ENCODE measurements around the gene PGD. TPM values are rescaled to one million over a fixed set of nuclear protein-coding genes. Genes with fewer than 3 reads are reported as not detected.

PGD gene
- polyA plus RNA-seq, 2 of the 4 experiments (the other 2 are of a cell fraction) = 700 to 1,758 TPM

DNA sequence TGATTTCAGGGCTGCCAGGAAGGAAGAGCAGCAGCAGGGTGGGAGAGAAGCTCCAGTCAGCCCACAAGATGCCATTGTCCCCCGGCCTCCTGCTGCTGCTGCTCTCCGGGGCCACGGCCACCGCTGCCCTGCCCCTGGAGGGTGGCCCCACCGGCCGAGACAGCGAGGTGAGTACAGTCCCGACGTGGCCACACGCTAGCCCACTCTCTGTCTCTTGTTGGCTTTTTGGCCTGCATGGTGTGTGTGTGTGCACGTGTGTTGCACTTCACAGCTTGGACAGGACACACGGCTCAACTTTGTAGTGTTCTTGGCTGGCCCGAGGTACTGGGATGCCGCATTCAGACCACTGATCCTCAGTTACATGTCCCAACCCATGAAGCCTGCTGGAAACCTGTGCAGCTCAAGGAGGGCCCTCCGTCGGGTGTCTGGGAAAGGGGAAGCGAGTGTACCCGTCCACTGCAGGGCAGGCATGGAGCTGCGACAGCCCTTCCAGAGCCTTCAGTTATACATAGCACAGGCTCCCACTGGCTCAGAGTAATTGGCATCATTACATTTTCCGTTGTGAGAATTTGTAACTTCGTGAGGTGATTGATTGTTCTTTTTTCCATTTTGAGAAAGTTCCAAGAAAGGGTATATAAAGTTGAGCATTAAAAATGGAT, 51.4 kb downstream of the PGD start:
- H3K4me2 ChIP-seq = no peak overlapping the region
- WGBS (ENCODE audit: missing lambda C conversion rate) = 91% methylated on average over 20 of the region's 21 CpGs
- FAIRE-seq = no peak
- no peak overlapping the region for H3K27ac ChIP-seq
- ChIA-PET POLR2A (no interaction called here), CTCF (interaction anchor here (0.6 to 1.1 kb wide), 2 partner anchors 45 to 393 kb away, joined by 3 read pairs; no protein-coding TSS in a partner anchor)
- H3K9me3 ChIP-seq = no peaks in the 10 kb centered on the region
- no peaks in the 10 kb centered on the region for H3K4me1 ChIP-seq
- H3K4me3 ChIP-seq = no peak overlapping the region
- peak; percentile 30 to 54; a peak in 4 of 6 replicates for ATAC-seq
- DNase-seq (ENCODE audit: low read depth in 1 of 2, low spot score in 1 of 2) = no peak
- no peak for TF ChIP-seq NFE2L2 (conservative IDR thresholded peaks at IDR 0.05; ENCODE audit: low read length)
- no peak for TF ChIP-seq MAFK (IDR thresholded peaks at IDR 0.05; ENCODE audit: partially characterized antibody)
- TF ChIP-seq, protein P1, sequence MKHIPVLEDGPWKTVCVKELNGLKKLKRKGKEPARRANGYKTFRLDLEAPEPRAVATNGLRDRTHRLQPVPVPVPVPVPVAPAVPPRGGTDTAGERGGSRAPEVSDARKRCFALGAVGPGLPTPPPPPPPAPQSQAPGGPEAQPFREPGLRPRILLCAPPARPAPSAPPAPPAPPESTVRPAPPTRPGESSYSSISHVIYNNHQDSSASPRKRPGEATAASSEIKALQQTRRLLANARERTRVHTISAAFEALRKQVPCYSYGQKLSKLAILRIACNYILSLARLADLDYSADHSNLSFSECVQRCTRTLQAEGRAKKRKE (CRISPR knock-in tag; IDR thresholded peaks at IDR 0.05; ENCODE audit: low read depth) = no peak
- TF ChIP-seq HOXB5 (CRISPR knock-in tag; IDR thresholded peaks at IDR 0.05) = no peak
- no peak for TF ChIP-seq TFCP2L1 (CRISPR knock-in tag; IDR thresholded peaks at IDR 0.05)
- TF ChIP-seq RAD21 (conservative IDR thresholded peaks at IDR 0.05 in 1 of 2, IDR thresholded peaks at IDR 0.05 in 1 of 2) = no peak
- no peak for TF ChIP-seq NPAS2 (CRISPR knock-in tag; IDR thresholded peaks at IDR 0.05; ENCODE audit: borderline replicate concordance)
- TF ChIP-seq, protein P2, sequence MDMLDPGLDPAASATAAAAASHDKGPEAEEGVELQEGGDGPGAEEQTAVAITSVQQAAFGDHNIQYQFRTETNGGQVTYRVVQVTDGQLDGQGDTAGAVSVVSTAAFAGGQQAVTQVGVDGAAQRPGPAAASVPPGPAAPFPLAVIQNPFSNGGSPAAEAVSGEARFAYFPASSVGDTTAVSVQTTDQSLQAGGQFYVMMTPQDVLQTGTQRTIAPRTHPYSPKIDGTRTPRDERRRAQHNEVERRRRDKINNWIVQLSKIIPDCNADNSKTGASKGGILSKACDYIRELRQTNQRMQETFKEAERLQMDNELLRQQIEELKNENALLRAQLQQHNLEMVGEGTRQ (IDR thresholded peaks at IDR 0.05) = no peak
- no peak for TF ChIP-seq HEYL (CRISPR knock-in tag; IDR thresholded peaks at IDR 0.05)
- TF ChIP-seq, protein P3, sequence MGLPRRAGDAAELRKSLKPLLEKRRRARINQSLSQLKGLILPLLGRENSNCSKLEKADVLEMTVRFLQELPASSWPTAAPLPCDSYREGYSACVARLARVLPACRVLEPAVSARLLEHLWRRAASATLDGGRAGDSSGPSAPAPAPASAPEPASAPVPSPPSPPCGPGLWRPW (IDR thresholded peaks at IDR 0.05) = no peak
- no peak for TF ChIP-seq CHD2 (IDR thresholded peaks at IDR 0.05; ENCODE audit: low read length, partially characterized antibody)
- TF ChIP-seq, protein P4, sequence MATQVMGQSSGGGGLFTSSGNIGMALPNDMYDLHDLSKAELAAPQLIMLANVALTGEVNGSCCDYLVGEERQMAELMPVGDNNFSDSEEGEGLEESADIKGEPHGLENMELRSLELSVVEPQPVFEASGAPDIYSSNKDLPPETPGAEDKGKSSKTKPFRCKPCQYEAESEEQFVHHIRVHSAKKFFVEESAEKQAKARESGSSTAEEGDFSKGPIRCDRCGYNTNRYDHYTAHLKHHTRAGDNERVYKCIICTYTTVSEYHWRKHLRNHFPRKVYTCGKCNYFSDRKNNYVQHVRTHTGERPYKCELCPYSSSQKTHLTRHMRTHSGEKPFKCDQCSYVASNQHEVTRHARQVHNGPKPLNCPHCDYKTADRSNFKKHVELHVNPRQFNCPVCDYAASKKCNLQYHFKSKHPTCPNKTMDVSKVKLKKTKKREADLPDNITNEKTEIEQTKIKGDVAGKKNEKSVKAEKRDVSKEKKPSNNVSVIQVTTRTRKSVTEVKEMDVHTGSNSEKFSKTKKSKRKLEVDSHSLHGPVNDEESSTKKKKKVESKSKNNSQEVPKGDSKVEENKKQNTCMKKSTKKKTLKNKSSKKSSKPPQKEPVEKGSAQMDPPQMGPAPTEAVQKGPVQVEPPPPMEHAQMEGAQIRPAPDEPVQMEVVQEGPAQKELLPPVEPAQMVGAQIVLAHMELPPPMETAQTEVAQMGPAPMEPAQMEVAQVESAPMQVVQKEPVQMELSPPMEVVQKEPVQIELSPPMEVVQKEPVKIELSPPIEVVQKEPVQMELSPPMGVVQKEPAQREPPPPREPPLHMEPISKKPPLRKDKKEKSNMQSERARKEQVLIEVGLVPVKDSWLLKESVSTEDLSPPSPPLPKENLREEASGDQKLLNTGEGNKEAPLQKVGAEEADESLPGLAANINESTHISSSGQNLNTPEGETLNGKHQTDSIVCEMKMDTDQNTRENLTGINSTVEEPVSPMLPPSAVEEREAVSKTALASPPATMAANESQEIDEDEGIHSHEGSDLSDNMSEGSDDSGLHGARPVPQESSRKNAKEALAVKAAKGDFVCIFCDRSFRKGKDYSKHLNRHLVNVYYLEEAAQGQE (IDR thresholded peaks at IDR 0.05) = no peak
- TF ChIP-seq RNF2 (IDR thresholded peaks at IDR 0.05; ENCODE audit: borderline replicate concordance, low read depth) = no peak
- no peak for TF ChIP-seq ZC3H11A (IDR thresholded peaks at IDR 0.05)
- TF ChIP-seq, protein P5, sequence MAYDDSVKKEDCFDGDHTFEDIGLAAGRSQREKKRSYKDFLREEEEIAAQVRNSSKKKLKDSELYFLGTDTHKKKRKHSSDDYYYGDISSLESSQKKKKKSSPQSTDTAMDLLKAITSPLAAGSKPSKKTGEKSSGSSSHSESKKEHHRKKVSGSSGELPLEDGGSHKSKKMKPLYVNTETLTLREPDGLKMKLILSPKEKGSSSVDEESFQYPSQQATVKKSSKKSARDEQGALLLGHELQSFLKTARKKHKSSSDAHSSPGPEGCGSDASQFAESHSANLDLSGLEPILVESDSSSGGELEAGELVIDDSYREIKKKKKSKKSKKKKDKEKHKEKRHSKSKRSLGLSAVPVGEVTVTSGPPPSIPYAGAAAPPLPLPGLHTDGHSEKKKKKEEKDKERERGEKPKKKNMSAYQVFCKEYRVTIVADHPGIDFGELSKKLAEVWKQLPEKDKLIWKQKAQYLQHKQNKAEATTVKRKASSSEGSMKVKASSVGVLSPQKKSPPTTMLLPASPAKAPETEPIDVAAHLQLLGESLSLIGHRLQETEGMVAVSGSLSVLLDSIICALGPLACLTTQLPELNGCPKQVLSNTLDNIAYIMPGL (CRISPR knock-in tag; IDR thresholded peaks at IDR 0.05; ENCODE audit: borderline replicate concordance) = no peak
- no peak for TF ChIP-seq JUNB (IDR thresholded peaks at IDR 0.05)

DNA sequence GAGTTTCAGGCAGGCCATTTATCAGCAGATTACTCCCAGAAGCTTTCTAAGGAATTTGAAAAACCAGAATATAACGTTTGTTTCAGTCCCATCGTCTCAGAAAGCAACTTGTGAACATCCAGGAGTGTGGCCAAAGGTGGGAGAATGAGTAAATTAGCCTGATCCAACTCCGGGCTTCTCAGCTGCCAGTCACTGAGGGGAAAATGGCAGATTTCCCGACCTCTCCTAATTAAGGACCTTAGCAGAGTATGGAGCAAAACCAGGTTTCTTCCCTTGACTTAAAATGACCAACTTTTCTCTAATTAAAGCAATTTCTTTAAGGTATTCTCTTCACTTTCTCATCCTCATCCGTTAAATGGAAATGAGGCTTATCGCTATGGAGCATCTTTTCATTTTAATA, 52.0 kb downstream of the PGD start:
- Histone ChIP-seq H3K4me2 (no peak overlapping the region), H3K4me3 (no peak overlapping the region), H3K4me1 (no peaks in the 10 kb centered on the region), H3K9me3 (no peaks in the 10 kb centered on the region), H3K27ac (no peak overlapping the region)
- 64% methylated on average over 6 of the region's 6 CpGs for WGBS (ENCODE audit: missing lambda C conversion rate)
- POLR2A ChIA-PET = no interaction called here
- CTCF ChIA-PET = no interaction called here
- ATAC-seq = no peak
- FAIRE-seq = no peak
- no peak for DNase-seq (ENCODE audit: low read depth in 1 of 2, low spot score in 1 of 2)
- TF ChIP-seq, protein P5 (CRISPR knock-in tag; IDR thresholded peaks at IDR 0.05; ENCODE audit: borderline replicate concordance) = no peak
- TF ChIP-seq JUNB (IDR thresholded peaks at IDR 0.05) (no peak), JUN (IDR thresholded peaks at IDR 0.05) (no peak), POLR2AphosphoS2 (conservative IDR thresholded peaks at IDR 0.05; ENCODE audit: low read length) (no peak), KDM5A (IDR thresholded peaks at IDR 0.05) (no peak), ZC3H11A (IDR thresholded peaks at IDR 0.05) (no peak), CBX8 (IDR thresholded peaks at IDR 0.05) (no peak), ZFP36 (IDR thresholded peaks at IDR 0.05; ENCODE audit: borderline replicate concordance, partially characterized antibody) (no peak), HOXA7 (CRISPR knock-in tag; IDR thresholded peaks at IDR 0.05) (no peak), CHD2 (IDR thresholded peaks at IDR 0.05; ENCODE audit: low read length, partially characterized antibody) (no peak)
- TF ChIP-seq, protein P1 (CRISPR knock-in tag; IDR thresholded peaks at IDR 0.05; ENCODE audit: low read depth) = no peak
- TF ChIP-seq, protein P6, sequence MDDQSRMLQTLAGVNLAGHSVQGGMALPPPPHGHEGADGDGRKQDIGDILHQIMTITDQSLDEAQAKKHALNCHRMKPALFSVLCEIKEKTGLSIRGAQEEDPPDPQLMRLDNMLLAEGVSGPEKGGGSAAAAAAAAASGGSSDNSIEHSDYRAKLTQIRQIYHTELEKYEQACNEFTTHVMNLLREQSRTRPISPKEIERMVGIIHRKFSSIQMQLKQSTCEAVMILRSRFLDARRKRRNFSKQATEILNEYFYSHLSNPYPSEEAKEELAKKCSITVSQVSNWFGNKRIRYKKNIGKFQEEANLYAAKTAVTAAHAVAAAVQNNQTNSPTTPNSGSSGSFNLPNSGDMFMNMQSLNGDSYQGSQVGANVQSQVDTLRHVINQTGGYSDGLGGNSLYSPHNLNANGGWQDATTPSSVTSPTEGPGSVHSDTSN (IDR thresholded peaks at IDR 0.05) = no peak
- TF ChIP-seq, protein P3 (IDR thresholded peaks at IDR 0.05) = no peak

All from A549 (cell line).